GM13976 (cell line): ENCODE data around the gene SPSB2.

Experiments
- DNase-seq: peaks from one replicate; pipeline ENCODE4 v3.0.0; 2012; ENCODE audit warnings: low spot score
- CTCF ChIP-seq: IDR thresholded peaks from 2 replicates; pipeline ENCODE4 v1.5.1; 2012; ENCODE audit warnings: borderline replicate concordance, mild to moderate bottlenecking; ENCODE audit not compliant: insufficient read depth; ENCODE audit errors: extremely low read depth, missing control alignments, control extremely low read depth
- in situ Hi-C: fragments of 300-500 bp; cut with MboI; formaldehyde crosslinking; loops from one replicate; pipeline ENCODE4 v1.12.0; 2022; ENCODE audit warnings: low sequenced_read_pairs, mixed read lengths, inconsistent platforms; ENCODE audit not compliant: unreplicated experiment

The SPSB2 gene

GRCh38 chr12:6905414-6906040 lies 32.4 kb upstream of the SPSB2 start:
- no peak for DNase-seq
- in situ Hi-C loops: no loop called here
- no peak for TF ChIP-seq CTCF

- no peak for TF ChIP-seq CTCF
- in situ Hi-C loops: no loop called here
- DNase-seq: peak; percentile 94
Observed at GRCh38 chr12:6904280-6905276, 31.5 kb upstream of the SPSB2 start, which contains the start of gene LRRC23. Gene LRRC23, plus strand, starts transcription at chr12:6904822. Its CDS starts 812 bp downstream, at chr12:6905634.

GRCh38 chr12:6903722-6904121 lies 30.6 kb upstream of the SPSB2 start:
- in situ Hi-C loops: no loop called here
- no peak for DNase-seq
- no peak for TF ChIP-seq CTCF

GRCh38 chr12:6902448-6902847 lies 29.3 kb upstream of the SPSB2 start:
- in situ Hi-C loops: no loop called here
- no peak for TF ChIP-seq CTCF
- no peak for DNase-seq

GRCh38 chr12:6899837-6900519 lies 26.9 kb upstream of the SPSB2 start:
- in situ Hi-C loops: no loop called here
- no peak for DNase-seq
- TF ChIP-seq CTCF: no peak

GRCh38 chr12:6899427-6899826 lies 26.3 kb upstream of the SPSB2 start:
- in situ Hi-C loops: no loop called here
- DNase-seq: no peak
- no peak for TF ChIP-seq CTCF
